CD4-positive, alpha-beta memory T cell (primary cell): Measurements from ENCODE around the gene PDK3. TPM values are rescaled to one million over a fixed set of nuclear protein-coding genes. Genes with fewer than 3 reads are reported as not detected.

Source experiments
- CTCF ChIA-PET: fragments of 350-600 bp; sonication (Branson Sonifier 250); formaldehyde crosslinking; loops from one replicate; lab custom pipeline; 2021; ENCODE audit warnings: inconsistent platforms; ENCODE audit not compliant: partially characterized antibody; lab: Charles Lee
- POLR2A ChIA-PET: fragments of 350-600 bp; sonication (Branson Sonifier 250); formaldehyde crosslinking; loops from one replicate; lab custom pipeline; 2021; ENCODE audit not compliant: partially characterized antibody; lab: Charles Lee
- DNase-seq, 5 donors: peaks; one replicate each; pipeline versions ENCODE4 v3.0.0 to v3.0.0-alpha.2; 2020 to 2022; ENCODE audit warnings: mixed read lengths in 1 of 5
- H3K27ac ChIP-seq: one replicate; pipeline ENCODE4 v1.7.0; 2013; ENCODE audit warnings: low read depth, low read length
- H3K27me3 ChIP-seq: 2 replicates; pipeline ENCODE4 v1.7.0; 2013; ENCODE audit warnings: mild to moderate bottlenecking, low read length, moderate library complexity; ENCODE audit not compliant: insufficient read depth
- H3K36me3 ChIP-seq: 2 replicates; pipeline ENCODE4 v1.7.0; 2013; ENCODE audit warnings: mild to moderate bottlenecking, low read length, moderate library complexity; ENCODE audit not compliant: insufficient read depth
- H3K4me1 ChIP-seq: 2 replicates; pipeline ENCODE4 v1.7.0; 2013; ENCODE audit warnings: mild to moderate bottlenecking, low read length, moderate library complexity; ENCODE audit not compliant: insufficient read depth
- H3K4me3 ChIP-seq, 2 donors: one replicate each; pipeline ENCODE4 v1.7.0; 2013; ENCODE audit warnings: low read length in 2 of 2, mild to moderate bottlenecking in 1 of 2
- H3K9me3 ChIP-seq, 2 donors: one replicate each; pipeline ENCODE4 v1.7.0; 2013; ENCODE audit warnings: low read length in 2 of 2, control low read depth in 1 of 2; ENCODE audit not compliant: control insufficient read depth in 1 of 2
- H3K27ac Mint-ChIP-seq, 7 donors: one replicate each; pipeline ENCODE4 v1.8.0; 2020 to 2021; ENCODE audit warnings: mixed read lengths in 7 of 7, mild to moderate bottlenecking in 6 of 7, inconsistent platforms in 3 of 7, moderate library complexity in 3 of 7
- H3K27me3 Mint-ChIP-seq, 2 donors: one replicate each; pipeline ENCODE4 v1.8.0; 2020 to 2021; ENCODE audit warnings: mixed read lengths in 2 of 2
- H3K36me3 Mint-ChIP-seq, 2 donors: one replicate each; pipeline ENCODE4 v1.8.0; 2020 to 2021; ENCODE audit warnings: mixed read lengths in 2 of 2, inconsistent platforms in 1 of 2, mild to moderate bottlenecking in 1 of 2
- H3K4me1 Mint-ChIP-seq, 4 donors: one replicate each; pipeline ENCODE4 v1.8.0; 2020 to 2021; ENCODE audit warnings: mixed read lengths in 4 of 4, mild to moderate bottlenecking in 1 of 4
- H3K4me3 Mint-ChIP-seq, 8 donors: one replicate each; pipeline ENCODE4 v1.8.0; 2020 to 2021; ENCODE audit warnings: mixed read lengths in 8 of 8, mild to moderate bottlenecking in 7 of 8, moderate library complexity in 6 of 8, inconsistent platforms in 3 of 8
- H3K9me3 Mint-ChIP-seq, 8 donors: one replicate each; pipeline ENCODE4 v1.8.0; 2020 to 2021; ENCODE audit warnings: mixed read lengths in 8 of 8, mild to moderate bottlenecking in 5 of 8, inconsistent platforms in 3 of 8, moderate library complexity in 1 of 8
- intact Hi-C: fragments of 100-400 bp; cut with micrococcal nuclease; formaldehyde crosslinking; loops from one replicate; pipeline ENCODE4 v1.15.1; 2023
- polyA plus RNA-seq, 2 donors: library from polyadenylated mRNA; unstranded; fragments of 300-500 nt; fragmentation: Illumina TruSeq; gene quantifications; one replicate each; pipeline ENCODE4 v1.2.3, GENCODE V29; 2021
- total RNA-seq, 2 experiments: library from RNA; stranded (reverse); gene quantifications; one replicate each; pipeline ENCODE4 v1.2.3, GENCODE V29; 2021

The PDK3 gene
- total and polyA plus RNA-seq, 4 experiments from 2014 or later: 30.3 to 43.3 (median 34.3) TPM

- DNase-seq: no peak
- POLR2A ChIA-PET: no interaction called here
- no peaks in the 10 kb centered on the region for H3K4me1 ChIP-seq
- Mint-ChIP-seq H3K4me1 (no peaks in the 10 kb centered on the region), H3K27me3 (no peaks in the 10 kb centered on the region), H3K27ac (no peak overlapping the region), H3K36me3 (peaks cover 8 to 49% of the 10 kb centered on the region in 2 donors), H3K9me3 (no peaks in the 10 kb centered on the region), H3K4me3 (no peak overlapping the region)
- H3K36me3 ChIP-seq: peaks cover 9% of the 10 kb centered on the region
- no peak overlapping the region for H3K4me3 ChIP-seq
- no peaks in the 10 kb centered on the region for H3K27me3 ChIP-seq
- CTCF ChIA-PET: no interaction called here
- no peaks in the 10 kb centered on the region for H3K9me3 ChIP-seq
- intact Hi-C loops: no loop called here
- no peak overlapping the region for H3K27ac ChIP-seq
These were observed 60.4 kb downstream of the PDK3 start for GRCh38 chrX:24525455-24525854.

- ChIA-PET CTCF (interaction anchor here (0.8 to 1.4 kb wide), 3 partner anchors 12 to 157 kb away, joined by 3 to 5 read pairs (median 3); no protein-coding TSS in a partner anchor), POLR2A (no interaction called here)
- Mint-ChIP-seq H3K27ac (no peak overlapping the region), H3K36me3 (peaks cover 13 to 50% of the 10 kb centered on the region in 2 donors), H3K4me3 (no peak overlapping the region), H3K27me3 (no peaks in the 10 kb centered on the region), H3K4me1 (no peaks in the 10 kb centered on the region), H3K9me3 (no peaks in the 10 kb centered on the region)
- no peaks in the 10 kb centered on the region for H3K27me3 ChIP-seq
- H3K9me3 ChIP-seq: no peaks in the 10 kb centered on the region
- H3K4me3 ChIP-seq: no peak overlapping the region
- peaks cover 9% of the 10 kb centered on the region for H3K36me3 ChIP-seq
- no peaks in the 10 kb centered on the region for H3K4me1 ChIP-seq
- H3K27ac ChIP-seq: no peak overlapping the region
- intact Hi-C loops: no loop called here
- no peak for DNase-seq
These were observed 61.5 kb downstream of the PDK3 start for GRCh38 chrX:24526616-24527015.

GRCh38 chrX:24528605-24529004 lies 63.5 kb downstream of the PDK3 start:
- H3K4me3 Mint-ChIP-seq: no peak overlapping the region
- POLR2A ChIA-PET: no interaction called here

GRCh38 chrX:24536551-24536950 lies 71.5 kb downstream of the PDK3 start:
- Histone ChIP-seq H3K4me3 (no peak overlapping the region), H3K9me3 (no peaks in the 10 kb centered on the region), H3K36me3 (peaks cover 4% of the 10 kb centered on the region), H3K27me3 (no peaks in the 10 kb centered on the region), H3K4me1 (no peaks in the 10 kb centered on the region), H3K27ac (no peak overlapping the region)
- Mint-ChIP-seq H3K27me3 (no peaks in the 10 kb centered on the region), H3K36me3 (peaks cover 16 to 39% of the 10 kb centered on the region in 2 donors), H3K9me3 (no peaks in the 10 kb centered on the region), H3K4me3 (no peak overlapping the region), H3K4me1 (peaks cover 0 to 2% (median 0%) of the 10 kb centered on the region in 4 donors), H3K27ac (no peak overlapping the region)
- CTCF ChIA-PET: no interaction called here
- no peak for DNase-seq
- POLR2A ChIA-PET: no interaction called here
- intact Hi-C loops: no loop called here

More at GRCh38 chrX:24528605-24529004, 63.5 kb downstream of the PDK3 start:
- Mint-ChIP-seq H3K27ac (no peak overlapping the region), H3K9me3 (no peaks in the 10 kb centered on the region), H3K36me3 (peaks cover 14 to 51% of the 10 kb centered on the region in 2 donors), H3K27me3 (no peaks in the 10 kb centered on the region), H3K4me1 (no peaks in the 10 kb centered on the region)
- Histone ChIP-seq H3K4me1 (no peaks in the 10 kb centered on the region), H3K9me3 (no peaks in the 10 kb centered on the region), H3K36me3 (peaks cover 9% of the 10 kb centered on the region), H3K27me3 (no peaks in the 10 kb centered on the region), H3K27ac (no peak overlapping the region), H3K4me3 (no peak overlapping the region)
- intact Hi-C loops: no loop called here
- CTCF ChIA-PET: no interaction called here
- no peak for DNase-seq

- Histone ChIP-seq H3K4me3 (no peak overlapping the region), H3K9me3 (no peaks in the 10 kb centered on the region), H3K4me1 (no peaks in the 10 kb centered on the region), H3K27me3 (no peaks in the 10 kb centered on the region), H3K36me3 (peaks cover 4% of the 10 kb centered on the region), H3K27ac (no peak overlapping the region)
- Mint-ChIP-seq H3K4me1 (no peaks in the 10 kb centered on the region), H3K27ac (no peak overlapping the region), H3K9me3 (no peaks in the 10 kb centered on the region), H3K27me3 (no peaks in the 10 kb centered on the region), H3K4me3 (no peak overlapping the region), H3K36me3 (peaks cover 7 to 38% of the 10 kb centered on the region in 2 donors)
- ChIA-PET POLR2A (no interaction called here), CTCF (no interaction called here)
- no peak for DNase-seq
- intact Hi-C loops: no loop called here
These were observed 77.7 kb downstream of the PDK3 start for GRCh38 chrX:24542756-24543155.

- Histone ChIP-seq H3K4me3 (no peak overlapping the region), H3K4me1 (no peaks in the 10 kb centered on the region), H3K27me3 (no peaks in the 10 kb centered on the region), H3K27ac (no peak overlapping the region), H3K9me3 (no peaks in the 10 kb centered on the region), H3K36me3 (no peaks in the 10 kb centered on the region)
- DNase-seq: no peak
- no peak overlapping the region for H3K4me3 Mint-ChIP-seq
- no peaks in the 10 kb centered on the region for H3K27me3 Mint-ChIP-seq
- peaks cover 0 to 14% of the 10 kb centered on the region in 2 donors for H3K36me3 Mint-ChIP-seq
- no peaks in the 10 kb centered on the region for H3K9me3 Mint-ChIP-seq
- H3K4me1 Mint-ChIP-seq: no peaks in the 10 kb centered on the region
- no peak overlapping the region for H3K27ac Mint-ChIP-seq
- ChIA-PET CTCF (no interaction called here), POLR2A (no interaction called here)
- intact Hi-C loops: no loop called here
These were observed 82.9 kb downstream of the PDK3 start for GRCh38 chrX:24547961-24548360.

GRCh38 chrX:24550166-24550565 lies 85.1 kb downstream of the PDK3 start:
- intact Hi-C loops: no loop called here
- CTCF ChIA-PET: no interaction called here
- H3K4me1 ChIP-seq: no peaks in the 10 kb centered on the region
- Mint-ChIP-seq H3K27me3 (no peaks in the 10 kb centered on the region), H3K9me3 (no peaks in the 10 kb centered on the region), H3K27ac (no peak overlapping the region), H3K4me1 (no peaks in the 10 kb centered on the region), H3K36me3 (peaks cover 0 to 4% of the 10 kb centered on the region in 2 donors), H3K4me3 (no peak overlapping the region)
- H3K4me3 ChIP-seq: no peak overlapping the region
- no peaks in the 10 kb centered on the region for H3K9me3 ChIP-seq
- H3K27ac ChIP-seq: no peak overlapping the region
- POLR2A ChIA-PET: no interaction called here
- H3K27me3 ChIP-seq: no peaks in the 10 kb centered on the region
- no peak for DNase-seq
- H3K36me3 ChIP-seq: no peaks in the 10 kb centered on the region

- no peaks in the 10 kb centered on the region for H3K4me1 Mint-ChIP-seq
- no peaks in the 10 kb centered on the region for H3K9me3 ChIP-seq
- H3K36me3 Mint-ChIP-seq: no peaks in the 10 kb centered on the region
- no peaks in the 10 kb centered on the region for H3K4me1 ChIP-seq
- no peaks in the 10 kb centered on the region for H3K36me3 ChIP-seq
- no peaks in the 10 kb centered on the region for H3K27me3 ChIP-seq
- DNase-seq: no peak
- H3K27ac ChIP-seq: no peak overlapping the region
- no peak overlapping the region for H3K27ac Mint-ChIP-seq
- POLR2A ChIA-PET: no interaction called here
- no peak overlapping the region for H3K4me3 Mint-ChIP-seq
- no peaks in the 10 kb centered on the region for H3K9me3 Mint-ChIP-seq
- intact Hi-C loops: no loop called here
- H3K4me3 ChIP-seq: no peak overlapping the region
- H3K27me3 Mint-ChIP-seq: no peaks in the 10 kb centered on the region
- CTCF ChIA-PET: no interaction called here
These were observed 87.9 kb downstream of the PDK3 start for GRCh38 chrX:24553011-24553410.
